HG02852 (cell line): ENCODE data around the gene MYRF.

Experiments used
- ATAC-seq: cut with Tn5 transposase; IDR thresholded peaks from one replicate; pipeline ENCODE4 v1.9.1; 2021; ENCODE audit warnings: mild to moderate bottlenecking, moderate library complexity; ENCODE audit not compliant: unreplicated experiment

Gene MYRF

GRCh38 chr11:61718621-61719302, 33.7 kb upstream of the MYRF start:
- no peak for ATAC-seq

GRCh38 chr11:61719978-61720377, 32.5 kb upstream of the MYRF start:
- no peak for ATAC-seq

GRCh38 chr11:61720597-61720996, 31.8 kb upstream of the MYRF start:
- ATAC-seq: no peak

- no peak for ATAC-seq
Measured at GRCh38 chr11:61724437-61724836, 28.0 kb upstream of the MYRF start.

- no peak for ATAC-seq
Measured at GRCh38 chr11:61725781-61726231, 26.6 kb upstream of the MYRF start.

GRCh38 chr11:61726775-61727174, 25.7 kb upstream of the MYRF start:
- ATAC-seq: no peak

- no peak for ATAC-seq
Measured at GRCh38 chr11:61727401-61727811, 25.0 kb upstream of the MYRF start.

- no peak for ATAC-seq
Measured at GRCh38 chr11:61728066-61728939, 24.1 kb upstream of the MYRF start.

GRCh38 chr11:61728940-61729219, 23.6 kb upstream of the MYRF start:
- no peak for ATAC-seq

- ATAC-seq: no peak
Measured at GRCh38 chr11:61730240-61730994, 22.0 kb upstream of the MYRF start.

- no peak for ATAC-seq
Measured at GRCh38 chr11:61731211-61731951, 21.1 kb upstream of the MYRF start.

GRCh38 chr11:61731952-61732675, 20.3 kb upstream of the MYRF start:
- no peak for ATAC-seq

GRCh38 chr11:61732705-61733104, 19.7 kb upstream of the MYRF start:
- no peak for ATAC-seq

GRCh38 chr11:61733120-61733978, 19.1 kb upstream of the MYRF start:
- ATAC-seq: peak; percentile 88

GRCh38 chr11:61734767-61735166, 17.7 kb upstream of the MYRF start:
- no peak for ATAC-seq

GRCh38 chr11:61735391-61735790, 17.0 kb upstream of the MYRF start:
- no peak for ATAC-seq

GRCh38 chr11:61736310-61736709, 16.1 kb upstream of the MYRF start:
- ATAC-seq: no peak

GRCh38 chr11:61737131-61737530, 15.3 kb upstream of the MYRF start:
- no peak for ATAC-seq

GRCh38 chr11:61737636-61738386, 14.6 kb upstream of the MYRF start:
- ATAC-seq: no peak
